Osteoblast (primary cell): ENCODE measurements around the gene TELO2. TPM values are rescaled to one million over a fixed set of nuclear protein-coding genes. Genes with fewer than 3 reads are reported as not detected.
A peak's percentile ranks its signal among the peaks of the same experiment; 100 is the strongest.

ENCODE experiments used
- DNase-seq: peaks from one replicate; pipeline ENCODE4 v3.0.0; 2011; ENCODE audit warnings: low spot score, mixed read lengths; ENCODE audit not compliant: insufficient read length; ENCODE audit errors: missing footprints
- H2AFZ ChIP-seq: 2 replicates; pipeline ENCODE4 v1.6.0; 2011; ENCODE audit warnings: mild to moderate bottlenecking, low read length
- H3K27ac ChIP-seq: 2 replicates; pipeline ENCODE4 v1.5.1; 2011; ENCODE audit warnings: mild to moderate bottlenecking, low read depth, low read length, moderate library complexity
- H3K27me3 ChIP-seq: 2 replicates; pipeline ENCODE4 v1.6.0; 2012; ENCODE audit warnings: mild to moderate bottlenecking, control low read depth, inconsistent platforms, low read length, moderate library complexity; ENCODE audit not compliant: insufficient read depth
- H3K36me3 ChIP-seq: 2 replicates; pipeline ENCODE4 v1.5.1; 2011; ENCODE audit warnings: mild to moderate bottlenecking, low read length, control low read depth, moderate library complexity; ENCODE audit not compliant: insufficient read depth
- H3K4me1 ChIP-seq: 2 replicates; pipeline ENCODE4 v1.5.1; 2011; ENCODE audit warnings: mild to moderate bottlenecking, low read length, control low read depth, moderate library complexity; ENCODE audit not compliant: insufficient read depth
- H3K4me2 ChIP-seq: 2 replicates; pipeline ENCODE4 v1.6.0; 2011; ENCODE audit warnings: mild to moderate bottlenecking, low read length; ENCODE audit not compliant: insufficient read depth
- H3K4me3 ChIP-seq: fragments of 200-600 bp; sonication (generic); 3 replicates; pipeline ENCODE4 v1.5.1; 2012; ENCODE audit warnings: mild to moderate bottlenecking, low read length, inconsistent platforms; ENCODE audit not compliant: insufficient read depth
- H3K79me2 ChIP-seq: 2 replicates; pipeline ENCODE4 v1.6.0; 2012; ENCODE audit warnings: mild to moderate bottlenecking, low read length, control low read depth, inconsistent platforms; ENCODE audit not compliant: insufficient read depth
- H3K9me3 ChIP-seq: 2 replicates; pipeline ENCODE4 v1.5.1; 2011; ENCODE audit warnings: low read depth, low read length, control low read depth
- H4K20me1 ChIP-seq: 2 replicates; pipeline ENCODE4 v1.6.0; 2012; ENCODE audit warnings: mild to moderate bottlenecking, low read length, control low read depth; ENCODE audit not compliant: insufficient read depth
- total RNA-seq: library from RNA; depleted of rRNA; stranded (reverse); fragments of >200 nt; gene quantifications from 2 replicates; pipeline ENCODE4 v1.2.3, GENCODE V29; 2012
- TF ChIP-seq, protein P1 (sequence below): IDR thresholded peaks from 2 replicates; pipeline ENCODE4 v1.5.1; 2011; ENCODE audit warnings: mild to moderate bottlenecking, low read depth, low read length, moderate library complexity; ENCODE audit errors: extremely low read depth

Gene TELO2
- total RNA-seq, 1 donor = 18.1 TPM

DNA sequence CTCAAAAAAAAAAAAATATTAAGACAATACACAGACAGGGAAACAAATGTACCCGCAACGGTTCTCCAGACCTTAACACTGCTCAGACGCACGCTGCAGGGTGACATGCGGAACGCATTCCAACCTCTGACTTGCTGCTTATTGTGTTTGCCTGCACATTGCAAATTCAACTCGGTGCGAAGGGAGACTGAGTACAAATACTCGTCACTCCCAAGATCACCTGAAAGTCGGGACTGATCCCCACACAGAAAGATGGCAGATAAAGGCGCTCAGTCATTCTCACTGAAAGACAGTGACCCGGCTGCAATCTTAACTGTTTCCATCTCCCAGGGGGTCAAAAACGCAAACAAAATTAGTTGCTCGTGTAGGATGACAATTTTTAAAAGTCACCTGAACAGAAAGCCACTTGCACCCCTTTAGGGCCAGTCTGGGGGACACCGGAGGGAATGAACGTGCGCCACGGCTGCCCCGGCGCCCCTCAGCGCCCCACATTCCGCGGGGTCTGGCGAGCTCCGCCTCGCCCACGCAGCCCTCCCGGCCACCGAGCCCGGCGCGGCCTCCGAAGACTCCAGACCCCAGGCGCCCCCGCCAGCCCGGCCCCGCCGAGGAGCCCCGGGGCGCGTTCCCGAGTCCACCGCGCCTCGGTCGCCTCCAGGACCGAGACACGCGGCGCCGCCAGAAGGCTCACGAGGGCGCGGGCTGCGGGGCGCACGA, 18.9 kb upstream of the TELO2 start:
- no peaks in the 10 kb centered on the region for H3K27me3 ChIP-seq
- H3K9me3 ChIP-seq = peaks cover 5% of the 10 kb centered on the region
- H3K4me2 ChIP-seq = peak overlapping the region; percentile 98
- H3K4me1 ChIP-seq = peaks cover 28% of the 10 kb centered on the region
- peak overlapping the region; percentile 77 for H2AFZ ChIP-seq
- H3K4me3 ChIP-seq = peak overlapping the region; percentile 82
- DNase-seq = peak; percentile 92
- H3K36me3 ChIP-seq = no peaks in the 10 kb centered on the region
- H4K20me1 ChIP-seq = peaks cover 4% of the 10 kb centered on the region
- TF ChIP-seq, protein P1, sequence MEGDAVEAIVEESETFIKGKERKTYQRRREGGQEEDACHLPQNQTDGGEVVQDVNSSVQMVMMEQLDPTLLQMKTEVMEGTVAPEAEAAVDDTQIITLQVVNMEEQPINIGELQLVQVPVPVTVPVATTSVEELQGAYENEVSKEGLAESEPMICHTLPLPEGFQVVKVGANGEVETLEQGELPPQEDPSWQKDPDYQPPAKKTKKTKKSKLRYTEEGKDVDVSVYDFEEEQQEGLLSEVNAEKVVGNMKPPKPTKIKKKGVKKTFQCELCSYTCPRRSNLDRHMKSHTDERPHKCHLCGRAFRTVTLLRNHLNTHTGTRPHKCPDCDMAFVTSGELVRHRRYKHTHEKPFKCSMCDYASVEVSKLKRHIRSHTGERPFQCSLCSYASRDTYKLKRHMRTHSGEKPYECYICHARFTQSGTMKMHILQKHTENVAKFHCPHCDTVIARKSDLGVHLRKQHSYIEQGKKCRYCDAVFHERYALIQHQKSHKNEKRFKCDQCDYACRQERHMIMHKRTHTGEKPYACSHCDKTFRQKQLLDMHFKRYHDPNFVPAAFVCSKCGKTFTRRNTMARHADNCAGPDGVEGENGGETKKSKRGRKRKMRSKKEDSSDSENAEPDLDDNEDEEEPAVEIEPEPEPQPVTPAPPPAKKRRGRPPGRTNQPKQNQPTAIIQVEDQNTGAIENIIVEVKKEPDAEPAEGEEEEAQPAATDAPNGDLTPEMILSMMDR = no peak
- H3K79me2 ChIP-seq = peaks cover 60% of the 10 kb centered on the region
- H3K27ac ChIP-seq = peak overlapping the region; percentile 75

DNA sequence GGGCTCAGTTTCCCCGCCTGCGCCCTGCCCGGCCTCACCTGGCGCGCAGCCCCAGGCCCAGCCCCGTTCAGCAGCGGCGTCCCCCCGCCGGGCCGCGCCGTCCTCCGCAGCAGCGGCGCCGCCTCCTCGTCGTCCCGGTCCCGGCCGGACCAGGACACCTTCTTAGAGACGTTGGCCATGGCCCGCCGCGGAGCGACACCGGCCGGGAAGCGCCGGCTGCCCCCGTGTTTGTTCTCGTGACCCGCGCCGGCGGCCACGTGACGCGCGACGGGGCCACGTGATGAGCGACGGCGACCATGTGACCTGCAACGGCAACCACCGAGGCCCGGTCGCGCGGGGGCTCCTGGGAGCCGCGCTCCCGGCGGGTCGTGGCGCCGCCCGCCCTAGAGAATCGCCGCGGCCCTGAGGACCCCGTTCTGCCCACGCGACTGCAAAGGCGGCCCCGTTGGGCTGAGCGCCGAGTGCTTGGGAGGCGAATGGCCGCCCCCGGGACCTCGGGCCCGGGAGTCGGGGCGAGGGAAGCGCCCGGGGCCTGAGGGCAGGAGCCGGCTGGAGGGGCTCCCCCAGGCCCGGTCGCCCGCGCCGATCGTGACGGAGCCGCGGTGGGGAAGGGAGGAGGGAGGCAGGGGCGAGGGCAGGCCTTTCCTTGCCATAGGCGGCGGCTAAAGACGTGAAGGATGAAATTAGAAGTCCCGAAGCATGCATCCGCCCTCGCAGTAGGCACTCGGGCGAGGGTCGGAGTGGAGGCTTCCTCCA, 18.2 kb upstream of the TELO2 start, which contains the start of gene CLCN7:
CLCN7 (minus strand) TSS at position 233 of the 756 bp plus-strand sequence; CDS start at position 179, 54 bp downstream.
- H2AFZ ChIP-seq = peak within 1 kb of the TSS; percentile 93
- H3K27ac ChIP-seq = peak within 1 kb of the TSS; percentile 75
- peak within 1 kb of the TSS; percentile 82 for H3K4me3 ChIP-seq
- H4K20me1 ChIP-seq = peaks cover 4% of the 10 kb centered on the region
- peaks cover 5% of the 10 kb centered on the region for H3K9me3 ChIP-seq
- H3K27me3 ChIP-seq = no peaks in the 10 kb centered on the region
- TF ChIP-seq, protein P1 = no peak
- DNase-seq = peak; percentile 100
- peaks cover 27% of the 10 kb centered on the region for H3K4me1 ChIP-seq
- peaks cover 53% of the 10 kb centered on the region for H3K79me2 ChIP-seq
- H3K36me3 ChIP-seq = no peaks in the 10 kb centered on the region
- H3K4me2 ChIP-seq = peak within 1 kb of the TSS; percentile 98

DNA sequence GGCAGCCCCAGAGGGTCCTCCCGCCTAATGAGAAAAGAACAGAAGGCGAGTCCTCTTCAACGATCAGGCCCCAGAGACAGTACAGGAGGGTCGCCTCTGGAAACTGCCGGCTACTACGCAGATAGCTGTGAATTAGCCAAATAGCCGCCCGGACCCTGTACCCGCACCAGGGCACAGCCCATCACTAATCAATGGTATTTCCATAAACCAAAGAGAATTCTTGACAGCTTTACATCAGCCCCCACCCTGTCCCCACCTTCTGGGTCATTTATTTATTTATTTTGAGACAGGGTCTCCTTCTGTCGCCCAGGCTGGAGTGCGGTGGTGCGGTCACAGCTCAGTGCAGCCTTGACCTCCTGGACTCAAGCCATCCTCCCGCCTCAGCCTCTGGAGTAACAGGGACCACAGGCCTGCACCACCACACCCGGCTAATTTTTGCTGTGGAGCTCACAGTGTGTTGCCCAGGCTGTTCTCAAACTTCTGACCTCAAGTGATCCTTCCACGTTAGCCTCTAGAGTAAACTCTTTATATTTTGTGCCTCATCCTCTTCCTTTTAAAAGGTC, 17.5 kb upstream of the TELO2 start:
- Histone ChIP-seq H3K9me3 (peaks cover 5% of the 10 kb centered on the region), H3K4me2 (peak overlapping the region; percentile 98), H3K27ac (peak overlapping the region; percentile 75), H3K79me2 (peaks cover 46% of the 10 kb centered on the region), H3K4me3 (peak overlapping the region; percentile 82), H3K27me3 (no peaks in the 10 kb centered on the region), H4K20me1 (no peaks in the 10 kb centered on the region), H3K36me3 (no peaks in the 10 kb centered on the region), H2AFZ (peak overlapping the region; percentile 93), H3K4me1 (peaks cover 20% of the 10 kb centered on the region)
- TF ChIP-seq, protein P1 = no peak
- no peak for DNase-seq
